Measurements from ENCODE around the gene MEI1. TPM values are rescaled to one million over a fixed set of nuclear protein-coding genes. Genes with fewer than 3 reads are reported as not detected.

MEI1 gene
- total RNA-seq, 1 donor from 2014 or later, result 0.64 TPM

DNA sequence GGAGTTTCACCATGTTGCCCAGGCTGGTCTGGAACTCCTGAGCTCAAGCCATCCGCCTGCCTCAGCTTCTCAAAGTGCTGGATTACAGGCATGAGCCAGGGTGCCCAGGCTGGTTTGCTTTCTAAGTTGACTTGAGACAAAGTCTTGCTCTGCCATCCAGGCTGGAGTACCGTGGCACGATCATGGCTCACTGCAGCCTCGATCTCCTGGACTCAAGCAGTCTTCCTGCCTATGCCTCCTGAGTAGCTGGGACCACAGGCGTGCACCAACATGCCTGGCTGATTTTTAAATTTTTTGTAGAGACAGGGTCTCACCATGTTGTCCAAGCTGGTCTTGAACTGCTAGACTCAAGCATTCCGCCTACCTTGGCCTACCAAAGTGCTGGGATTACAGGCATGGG is 41.6 kb upstream of the MEI1 start:
- Mint-ChIP-seq H3K9me3 (ENCODE audit: unreplicated experiment) (no peaks in the 10 kb centered on the region), H3K27me3 (ENCODE audit: unreplicated experiment) (no peaks in the 10 kb centered on the region), H3K4me1 (ENCODE audit: low read depth, unreplicated experiment) (no peaks in the 10 kb centered on the region), H3K4me3 (ENCODE audit: unreplicated experiment) (no peak overlapping the region), H3K27ac (ENCODE audit: unreplicated experiment) (no peak overlapping the region), H3K36me3 (ENCODE audit: unreplicated experiment) (no peaks in the 10 kb centered on the region)
- DNase-seq, result no peak
- TF ChIP-seq, protein P1, sequence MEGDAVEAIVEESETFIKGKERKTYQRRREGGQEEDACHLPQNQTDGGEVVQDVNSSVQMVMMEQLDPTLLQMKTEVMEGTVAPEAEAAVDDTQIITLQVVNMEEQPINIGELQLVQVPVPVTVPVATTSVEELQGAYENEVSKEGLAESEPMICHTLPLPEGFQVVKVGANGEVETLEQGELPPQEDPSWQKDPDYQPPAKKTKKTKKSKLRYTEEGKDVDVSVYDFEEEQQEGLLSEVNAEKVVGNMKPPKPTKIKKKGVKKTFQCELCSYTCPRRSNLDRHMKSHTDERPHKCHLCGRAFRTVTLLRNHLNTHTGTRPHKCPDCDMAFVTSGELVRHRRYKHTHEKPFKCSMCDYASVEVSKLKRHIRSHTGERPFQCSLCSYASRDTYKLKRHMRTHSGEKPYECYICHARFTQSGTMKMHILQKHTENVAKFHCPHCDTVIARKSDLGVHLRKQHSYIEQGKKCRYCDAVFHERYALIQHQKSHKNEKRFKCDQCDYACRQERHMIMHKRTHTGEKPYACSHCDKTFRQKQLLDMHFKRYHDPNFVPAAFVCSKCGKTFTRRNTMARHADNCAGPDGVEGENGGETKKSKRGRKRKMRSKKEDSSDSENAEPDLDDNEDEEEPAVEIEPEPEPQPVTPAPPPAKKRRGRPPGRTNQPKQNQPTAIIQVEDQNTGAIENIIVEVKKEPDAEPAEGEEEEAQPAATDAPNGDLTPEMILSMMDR (IDR thresholded peaks at IDR 0.05; ENCODE audit: partially characterized antibody, unreplicated experiment), result no peak

DNA sequence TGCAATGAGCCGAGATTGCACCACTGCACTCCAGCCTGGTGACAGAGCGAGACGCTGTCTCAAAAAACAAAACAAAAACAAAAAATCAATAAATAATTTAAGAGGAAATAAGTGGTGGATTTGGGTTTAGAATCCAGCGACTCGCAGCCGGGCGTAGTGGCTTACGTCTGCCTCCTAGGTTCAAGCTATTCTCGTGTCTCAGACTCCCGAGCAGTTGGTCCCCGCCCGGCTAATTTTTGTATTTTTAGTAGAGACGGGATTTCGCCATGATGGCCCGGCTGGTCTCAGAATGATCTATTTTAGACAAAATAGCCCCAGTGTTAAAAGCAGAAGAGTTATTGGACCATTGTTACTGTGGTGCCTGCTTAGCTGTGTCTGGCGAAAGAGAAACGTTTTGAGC is 40.4 kb upstream of the MEI1 start:
- Mint-ChIP-seq H3K27ac (ENCODE audit: unreplicated experiment) (no peak overlapping the region), H3K9me3 (ENCODE audit: unreplicated experiment) (no peaks in the 10 kb centered on the region), H3K4me1 (ENCODE audit: low read depth, unreplicated experiment) (no peaks in the 10 kb centered on the region), H3K27me3 (ENCODE audit: unreplicated experiment) (no peaks in the 10 kb centered on the region), H3K36me3 (ENCODE audit: unreplicated experiment) (no peaks in the 10 kb centered on the region), H3K4me3 (ENCODE audit: unreplicated experiment) (no peak overlapping the region)
- TF ChIP-seq, protein P1 (IDR thresholded peaks at IDR 0.05; ENCODE audit: partially characterized antibody, unreplicated experiment), result no peak
- DNase-seq, result no peak

DNA sequence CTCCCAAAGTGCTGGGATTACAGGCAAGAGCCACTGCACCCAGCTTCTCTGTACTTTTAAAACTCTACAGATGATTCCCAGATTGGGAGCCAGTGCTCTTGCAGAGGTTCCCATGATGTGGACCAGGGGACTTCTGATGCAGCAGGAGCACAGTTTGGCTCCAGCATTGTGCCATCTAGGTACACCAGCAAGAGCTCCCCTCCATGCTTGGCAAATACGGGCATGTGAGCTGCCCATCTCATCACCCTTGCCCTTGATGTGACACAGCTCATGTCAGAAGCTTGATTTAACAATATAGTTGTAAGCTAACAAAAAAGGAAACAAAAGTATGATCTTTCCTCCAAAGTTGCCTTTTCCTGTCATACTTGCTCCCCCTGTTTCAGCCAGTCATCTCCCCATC is 39.4 kb upstream of the MEI1 start:
- no peaks in the 10 kb centered on the region for H3K4me1 Mint-ChIP-seq (ENCODE audit: low read depth, unreplicated experiment)
- DNase-seq, result no peak
- no peak overlapping the region for H3K4me3 Mint-ChIP-seq (ENCODE audit: unreplicated experiment)
- H3K27ac Mint-ChIP-seq (ENCODE audit: unreplicated experiment), result no peak overlapping the region
- no peaks in the 10 kb centered on the region for H3K27me3 Mint-ChIP-seq (ENCODE audit: unreplicated experiment)
- H3K36me3 Mint-ChIP-seq (ENCODE audit: unreplicated experiment), result no peaks in the 10 kb centered on the region
- H3K9me3 Mint-ChIP-seq (ENCODE audit: unreplicated experiment), result no peaks in the 10 kb centered on the region
- TF ChIP-seq, protein P1 (IDR thresholded peaks at IDR 0.05; ENCODE audit: partially characterized antibody, unreplicated experiment), result no peak

DNA sequence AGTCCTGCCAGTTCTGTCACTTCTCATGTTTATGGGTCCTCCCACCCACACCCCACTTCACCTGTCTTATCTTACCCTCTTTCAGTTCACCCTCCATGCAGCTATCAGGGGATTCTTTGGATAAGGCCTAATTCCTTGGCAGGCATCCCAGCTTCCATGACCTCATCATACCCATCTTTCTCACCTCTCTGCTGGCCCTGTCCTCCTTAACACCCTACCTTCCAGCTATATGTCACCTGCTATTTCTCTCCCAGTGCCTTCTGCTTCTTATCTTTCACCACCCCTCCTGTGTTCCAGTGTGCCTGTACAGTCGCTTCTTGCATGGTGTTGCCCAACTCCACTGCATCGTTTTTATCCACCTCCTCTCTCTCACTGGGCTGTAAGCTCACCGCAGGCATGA is 38.9 kb upstream of the MEI1 start:
- Mint-ChIP-seq H3K27me3 (ENCODE audit: unreplicated experiment) (no peaks in the 10 kb centered on the region), H3K4me1 (ENCODE audit: low read depth, unreplicated experiment) (no peaks in the 10 kb centered on the region), H3K27ac (ENCODE audit: unreplicated experiment) (no peak overlapping the region), H3K4me3 (ENCODE audit: unreplicated experiment) (no peak overlapping the region), H3K9me3 (ENCODE audit: unreplicated experiment) (no peaks in the 10 kb centered on the region), H3K36me3 (ENCODE audit: unreplicated experiment) (no peaks in the 10 kb centered on the region)
- TF ChIP-seq, protein P1 (IDR thresholded peaks at IDR 0.05; ENCODE audit: partially characterized antibody, unreplicated experiment), result no peak
- no peak for DNase-seq

DNA sequence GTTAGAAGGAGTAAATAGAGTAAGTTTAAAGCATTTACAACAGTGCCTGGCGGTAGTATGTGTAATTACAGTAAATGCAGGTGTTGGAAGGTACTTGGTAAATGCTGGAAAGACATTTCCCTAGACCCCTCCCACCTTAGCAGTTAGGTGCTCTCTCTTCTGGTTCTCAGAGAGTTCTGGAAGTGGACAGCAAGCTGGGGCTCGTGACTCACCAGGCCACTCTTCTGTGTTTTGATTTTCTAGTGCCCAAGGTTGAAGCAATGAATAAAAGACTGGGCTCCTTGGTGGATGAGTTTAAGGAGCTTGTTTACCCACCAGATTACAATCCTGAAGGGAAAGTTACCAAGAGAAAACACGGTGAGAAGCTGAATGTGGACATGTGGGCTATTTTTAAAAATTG is 38.2 kb upstream of the MEI1 start:
- H3K27ac Mint-ChIP-seq (ENCODE audit: unreplicated experiment), result no peak overlapping the region
- H3K4me3 Mint-ChIP-seq (ENCODE audit: unreplicated experiment), result no peak overlapping the region
- no peaks in the 10 kb centered on the region for H3K9me3 Mint-ChIP-seq (ENCODE audit: unreplicated experiment)
- no peak for DNase-seq
- no peaks in the 10 kb centered on the region for H3K36me3 Mint-ChIP-seq (ENCODE audit: unreplicated experiment)
- no peaks in the 10 kb centered on the region for H3K27me3 Mint-ChIP-seq (ENCODE audit: unreplicated experiment)
- H3K4me1 Mint-ChIP-seq (ENCODE audit: low read depth, unreplicated experiment), result no peaks in the 10 kb centered on the region
- TF ChIP-seq, protein P1 (IDR thresholded peaks at IDR 0.05; ENCODE audit: partially characterized antibody, unreplicated experiment), result no peak

All from glutamatergic neuron (in vitro differentiated cells).